RWPE1 (cell line): ENCODE results near the gene FOSL2.

Experiments
- CTCF ChIA-PET: fragments of 350-600 bp; sonication (Branson Sonifier 250); formaldehyde crosslinking; extraction: SDS; loops from one replicate; lab custom pipeline; 2021; lab: Yijun Ruan, JAX
- POLR2A ChIA-PET: fragments of 400-600 bp; formaldehyde crosslinking; extraction: SDS; loops from one replicate; lab custom pipeline; 2020; ENCODE audit warnings: antibody characterized with exemption; ENCODE audit not compliant: low non-redundant PET; lab: Yijun Ruan, JAX
- DNase-seq: peaks from one replicate; pipeline ENCODE4 v3.0.0; 2012; ENCODE audit warnings: low spot score
- H3K27ac ChIP-seq: fragments of 450-650 bp; 2 replicates; pipeline ENCODE4 v1.5.1; 2017
- TF ChIP-seq, protein P1 (sequence below): fragments of 450-650 bp; conservative IDR thresholded peaks from 2 replicates; pipeline ENCODE4 v1.5.1; 2017; ENCODE audit warnings: low read depth, mild to moderate bottlenecking

The FOSL2 gene

DNA sequence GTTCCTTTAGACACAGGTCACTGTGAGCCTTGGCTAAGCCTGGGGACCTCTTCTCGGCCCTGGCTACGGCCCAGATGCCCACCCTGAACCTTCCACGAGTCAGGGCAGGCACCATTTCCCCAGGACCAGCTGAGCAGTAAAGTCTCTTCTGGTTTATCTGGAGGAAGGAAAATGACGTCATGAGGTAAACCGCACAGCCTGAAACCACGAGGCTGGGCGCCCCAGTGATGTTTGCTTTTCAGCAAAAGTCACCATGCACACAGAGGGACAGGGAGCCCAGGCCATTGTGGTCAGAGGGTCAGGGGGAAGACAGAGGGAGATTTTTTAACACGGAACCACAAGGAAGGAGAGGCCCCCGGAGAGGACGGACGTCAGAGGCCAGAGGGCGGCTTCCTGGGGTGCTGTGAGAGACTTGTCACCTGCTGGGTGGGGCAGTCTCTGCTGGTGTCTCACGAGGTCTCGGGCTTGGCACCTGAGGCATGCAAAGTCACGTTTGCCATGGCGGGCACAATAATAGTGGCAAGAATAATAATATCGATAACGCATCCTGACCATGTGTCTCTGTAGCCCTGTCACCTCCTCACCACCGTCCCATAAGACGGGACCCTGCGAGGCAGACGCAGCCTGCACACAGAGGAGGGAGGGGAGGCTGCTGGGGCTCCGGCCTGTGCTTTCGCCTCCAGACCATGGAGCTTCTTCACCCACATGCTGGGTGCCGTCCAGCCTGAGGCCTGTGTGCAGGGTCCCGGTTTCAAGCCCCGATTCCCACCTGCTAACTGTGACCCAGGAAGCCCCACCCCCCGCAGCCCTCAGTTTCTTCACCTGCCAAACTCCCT, 33.2 kb upstream of the FOSL2 start:
- ChIA-PET CTCF (interaction anchor here (0.6 kb wide), 1 partner anchor 351 kb away, joined by 3 read pairs; no protein-coding TSS in a partner anchor), POLR2A (no interaction called here)
- DNase-seq, result no peak
- peak overlapping the region; percentile 47 for H3K27ac ChIP-seq
- TF ChIP-seq, protein P1, sequence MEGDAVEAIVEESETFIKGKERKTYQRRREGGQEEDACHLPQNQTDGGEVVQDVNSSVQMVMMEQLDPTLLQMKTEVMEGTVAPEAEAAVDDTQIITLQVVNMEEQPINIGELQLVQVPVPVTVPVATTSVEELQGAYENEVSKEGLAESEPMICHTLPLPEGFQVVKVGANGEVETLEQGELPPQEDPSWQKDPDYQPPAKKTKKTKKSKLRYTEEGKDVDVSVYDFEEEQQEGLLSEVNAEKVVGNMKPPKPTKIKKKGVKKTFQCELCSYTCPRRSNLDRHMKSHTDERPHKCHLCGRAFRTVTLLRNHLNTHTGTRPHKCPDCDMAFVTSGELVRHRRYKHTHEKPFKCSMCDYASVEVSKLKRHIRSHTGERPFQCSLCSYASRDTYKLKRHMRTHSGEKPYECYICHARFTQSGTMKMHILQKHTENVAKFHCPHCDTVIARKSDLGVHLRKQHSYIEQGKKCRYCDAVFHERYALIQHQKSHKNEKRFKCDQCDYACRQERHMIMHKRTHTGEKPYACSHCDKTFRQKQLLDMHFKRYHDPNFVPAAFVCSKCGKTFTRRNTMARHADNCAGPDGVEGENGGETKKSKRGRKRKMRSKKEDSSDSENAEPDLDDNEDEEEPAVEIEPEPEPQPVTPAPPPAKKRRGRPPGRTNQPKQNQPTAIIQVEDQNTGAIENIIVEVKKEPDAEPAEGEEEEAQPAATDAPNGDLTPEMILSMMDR, result no peak

DNA sequence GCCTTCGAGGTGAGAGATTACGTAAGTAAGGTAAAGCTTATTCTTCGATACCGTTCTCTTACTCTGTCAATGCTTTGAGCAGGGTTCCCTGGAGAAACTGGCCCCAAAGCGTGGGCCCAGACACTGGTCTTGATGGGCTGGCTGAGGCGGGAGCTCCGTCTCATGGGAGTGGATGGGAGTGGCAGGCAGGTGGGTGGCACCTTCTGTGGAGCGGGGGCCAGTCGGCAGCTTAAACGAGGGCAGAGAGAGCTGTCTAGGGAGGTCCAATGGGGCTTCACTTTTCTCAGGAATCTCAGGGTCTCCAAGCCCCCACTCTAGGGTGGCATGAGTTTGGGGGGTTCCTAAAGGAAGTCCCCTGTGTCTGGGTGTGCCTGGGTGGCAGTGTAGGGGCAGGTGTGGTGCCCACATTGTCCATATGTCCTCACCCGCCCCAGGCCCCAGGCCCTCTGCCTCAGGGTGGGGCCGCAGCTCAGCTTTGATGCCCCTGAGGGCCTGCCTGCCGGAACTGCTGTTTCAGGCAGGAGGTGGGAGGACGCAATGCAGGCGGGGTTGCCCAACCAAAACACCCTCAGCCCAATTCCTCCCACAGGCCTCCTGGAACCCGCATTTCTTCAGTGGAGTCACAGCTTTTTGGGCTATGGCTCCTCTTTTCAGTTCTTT, 32.5 kb upstream of the FOSL2 start:
- peak overlapping the region; percentile 47 for H3K27ac ChIP-seq
- CTCF ChIA-PET, result interaction anchor here (0.6 to 0.7 kb wide), 2 partner anchors 43 to 352 kb away, joined by 3 read pairs; no protein-coding TSS in a partner anchor
- no peak for DNase-seq
- POLR2A ChIA-PET, result no interaction called here
- TF ChIP-seq, protein P1, result no peak

DNA sequence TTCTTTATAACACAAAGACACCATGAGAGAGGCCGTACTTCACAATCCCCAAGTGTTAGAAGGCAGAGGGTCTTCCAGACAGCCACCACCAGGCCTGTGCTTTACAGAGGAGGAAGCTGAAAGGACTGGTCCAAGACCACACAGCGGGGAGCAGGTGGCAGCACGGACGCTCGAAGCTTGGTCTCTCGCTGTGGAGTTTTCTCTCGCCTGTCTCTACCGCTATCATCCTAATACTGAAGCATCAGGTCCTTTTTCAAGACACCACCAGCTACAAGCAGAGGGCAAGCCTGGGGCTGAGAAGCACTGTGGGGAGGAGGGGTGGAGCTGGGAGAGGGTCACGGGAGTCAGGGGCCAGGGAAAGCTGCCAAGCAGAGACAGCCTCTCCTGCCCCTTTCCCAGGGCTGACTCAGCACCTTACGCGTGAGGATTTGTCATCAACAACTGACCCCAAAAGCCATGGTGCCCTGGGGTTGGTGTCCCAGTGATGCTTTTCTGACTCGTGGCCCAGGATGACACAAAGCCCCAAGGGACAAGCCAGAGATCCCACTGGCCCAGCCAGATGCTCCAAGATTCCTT, 31.9 kb upstream of the FOSL2 start:
- POLR2A ChIA-PET, result no interaction called here
- TF ChIP-seq, protein P1, result no peak
- CTCF ChIA-PET, result interaction anchor here (0.6 to 0.7 kb wide), 2 partner anchors 12 to 42 kb away, joined by 3 read pairs; no protein-coding TSS in a partner anchor
- H3K27ac ChIP-seq, result peak overlapping the region; percentile 47
- DNase-seq, result no peak

DNA sequence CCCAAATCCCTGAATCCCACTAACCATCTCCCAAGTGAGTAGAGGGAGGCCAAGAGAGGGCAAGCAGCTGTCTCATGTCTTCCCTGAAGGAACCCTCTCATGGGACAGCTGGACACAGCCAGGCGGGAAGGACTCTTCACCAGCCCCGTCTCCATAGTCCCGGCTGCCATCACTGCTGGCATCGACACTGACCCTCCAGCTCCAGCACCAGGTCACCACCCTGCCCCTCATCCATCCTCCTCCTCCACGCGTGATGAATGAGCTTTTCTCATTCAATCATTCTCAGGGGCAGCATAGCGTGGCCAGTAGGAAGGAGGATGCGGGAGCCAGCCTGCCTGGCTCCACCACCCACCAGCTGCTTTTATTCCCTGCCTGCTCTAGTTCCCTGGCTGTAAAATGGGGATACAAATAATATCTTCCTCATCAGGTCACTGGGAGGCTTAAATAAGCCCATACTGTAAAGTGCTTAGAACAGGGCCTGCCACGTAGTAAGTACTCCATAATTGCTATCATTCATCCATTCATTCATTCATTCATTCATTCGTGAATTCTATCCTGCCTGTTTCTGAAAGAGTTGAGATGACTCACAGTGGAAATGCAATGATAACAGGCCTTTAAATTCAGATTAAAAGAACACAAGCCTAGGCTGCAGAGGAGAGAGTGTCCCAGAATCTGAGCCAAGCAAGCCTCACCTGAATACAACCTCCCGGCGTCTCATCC, 30.5 kb upstream of the FOSL2 start:
- no peak overlapping the region for H3K27ac ChIP-seq
- TF ChIP-seq, protein P1, result no peak
- ChIA-PET CTCF (interaction anchor here (0.8 kb wide), 1 partner anchor 8 kb away, joined by 3 read pairs; no protein-coding TSS in a partner anchor), POLR2A (no interaction called here)
- DNase-seq, result no peak

DNA sequence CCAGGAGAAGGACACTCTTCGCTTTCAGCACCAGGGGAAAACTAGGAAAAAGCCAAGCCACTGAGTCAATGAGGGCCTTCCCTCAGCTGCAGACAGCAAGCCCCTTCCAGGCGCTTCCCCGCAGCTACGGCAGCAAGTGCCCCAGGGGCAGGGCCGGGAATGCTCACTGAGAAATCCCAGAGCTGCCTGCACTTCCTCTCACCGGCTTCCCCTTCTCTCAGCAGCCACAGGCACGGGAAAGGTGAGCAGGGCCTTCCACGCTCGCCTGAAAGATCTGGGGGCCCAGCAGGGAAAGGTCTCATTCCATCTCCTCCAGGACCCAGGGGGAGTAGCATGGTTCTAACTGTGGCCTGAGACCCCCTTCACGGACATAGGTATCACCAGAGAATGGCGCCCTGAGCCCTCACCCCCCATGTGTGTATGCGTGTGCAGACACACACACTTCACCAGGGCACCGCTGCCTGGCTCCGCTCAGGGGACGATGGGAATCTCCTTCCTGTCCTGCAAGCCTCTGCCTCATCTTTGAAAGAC, 29.6 kb upstream of the FOSL2 start:
- H3K27ac ChIP-seq, result peak overlapping the region; percentile 20; the same call in 1 of the 2 replicates
- TF ChIP-seq, protein P1, result no peak
- ChIA-PET POLR2A (no interaction called here), CTCF (no interaction called here)
- no peak for DNase-seq
